ENCODE results near the gene PMEPA1. TPM values are rescaled to one million over a fixed set of nuclear protein-coding genes. Genes with fewer than 3 reads are reported as not detected.

Gene PMEPA1
- total and polyA plus RNA-seq, 10 of the 15 experiments (the other 5 are each of a cell fraction or from before 2014, with no cell fraction given): 0.02 to 0.10 (median 0.04) TPM; not detected in 3

DNA sequence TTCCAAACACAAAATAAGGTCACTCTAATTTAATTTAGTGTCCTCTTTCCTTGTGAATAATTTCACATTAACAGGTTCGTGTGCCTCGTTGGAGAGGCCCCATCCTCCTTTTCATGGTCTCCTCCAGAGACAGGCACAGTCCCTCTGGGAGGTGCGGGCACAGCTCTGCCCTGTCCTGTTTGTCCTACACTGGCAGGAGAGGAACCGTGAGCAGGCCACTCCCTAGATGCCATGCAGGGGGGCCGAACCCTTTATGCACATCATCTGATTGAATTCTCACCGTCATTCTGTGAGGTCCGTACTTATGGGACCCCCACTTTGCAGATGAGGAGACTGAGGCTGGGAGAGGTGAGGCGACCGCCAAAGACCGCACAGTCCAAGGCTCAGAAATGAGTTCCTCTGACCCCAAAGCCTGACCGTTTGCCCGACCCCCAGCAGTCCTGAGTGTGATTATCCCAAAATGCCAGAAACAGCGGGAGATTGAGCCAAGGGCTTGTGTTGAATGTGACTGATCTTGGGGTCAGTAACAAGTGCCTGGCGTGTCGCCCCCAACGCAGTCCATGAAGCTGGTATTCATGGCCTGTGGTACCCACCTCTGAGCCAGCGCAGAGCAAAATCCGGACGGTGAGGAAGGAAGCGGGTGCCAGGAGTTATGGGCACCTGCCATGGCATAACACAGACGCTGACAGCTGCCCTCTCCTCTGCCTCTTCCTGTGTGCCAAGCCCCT is 43.5 kb downstream of the PMEPA1 start:
- H3K27me3 ChIP-seq (replicated peaks in 1 of 2; ENCODE audit: control insufficient read depth in 2 of 2, insufficient read depth in 2 of 2, low read length in 1 of 2): peaks cover 0 to 1% of the 10 kb centered on the region in 2 experiments; a peak in 1 of 4 replicates
- ChIA-PET SMC1A (ENCODE audit: uncharacterized antibody, unreplicated experiment) (no interaction called here), CTCF (no interaction called here), RAD21 (ENCODE audit: unreplicated experiment) (no interaction called here), POLR2A (no interaction called here)
- no peaks in the 10 kb centered on the region for H3K4me1 ChIP-seq (ENCODE audit: control insufficient read depth, insufficient read depth, low read length)
- no peak for ATAC-seq
- BruUV-seq (replicated peaks): no TSS peak
- H3K4me2 ChIP-seq (ENCODE audit: control insufficient read depth, insufficient read depth): no peak overlapping the region
- H3K9ac ChIP-seq (ENCODE audit: control insufficient read depth, insufficient read depth, low read length): no peak overlapping the region
- DNase-seq (ENCODE audit: low read depth, low spot score): no peak
- in situ Hi-C loops (cut with MboI): no loop called here
- intact Hi-C loops (cut with micrococcal nuclease; ENCODE audit: unreplicated experiment): no loop called here
- H3K79me2 ChIP-seq (ENCODE audit: control insufficient read depth, insufficient read depth, low read length): no peaks in the 10 kb centered on the region
- no peak for FAIRE-seq
- H3K4me3 ChIP-seq: no peak overlapping the region
- H3K9me3 ChIP-seq (replicated peaks; ENCODE audit: control insufficient read depth, insufficient read depth, low read length): no peaks in the 10 kb centered on the region
- no peak overlapping the region for H3K27ac ChIP-seq (ENCODE audit: control insufficient read depth, insufficient read depth)
- H4K20me1 ChIP-seq (ENCODE audit: control insufficient read depth, insufficient read depth): no peaks in the 10 kb centered on the region
- no peak for TF ChIP-seq CEBPB (IDR thresholded peaks at IDR 0.05; ENCODE audit: borderline replicate concordance in 1 of 2, low read depth in 2 of 2, low read length in 2 of 2)
- WGBS (ENCODE audit: insufficient coverage, insufficient replicate concordance, low lambda C conversion rate, missing lambda C conversion rate): 64% methylated on average over 21 of the region's 21 CpGs
- no peak overlapping the region for H2AFZ ChIP-seq (ENCODE audit: control insufficient read depth, low read depth, low read length)
- H3K36me3 ChIP-seq (ENCODE audit: control insufficient read depth in 2 of 2, insufficient read depth in 2 of 2, low read length in 1 of 2): no peaks in the 10 kb centered on the region

DNA sequence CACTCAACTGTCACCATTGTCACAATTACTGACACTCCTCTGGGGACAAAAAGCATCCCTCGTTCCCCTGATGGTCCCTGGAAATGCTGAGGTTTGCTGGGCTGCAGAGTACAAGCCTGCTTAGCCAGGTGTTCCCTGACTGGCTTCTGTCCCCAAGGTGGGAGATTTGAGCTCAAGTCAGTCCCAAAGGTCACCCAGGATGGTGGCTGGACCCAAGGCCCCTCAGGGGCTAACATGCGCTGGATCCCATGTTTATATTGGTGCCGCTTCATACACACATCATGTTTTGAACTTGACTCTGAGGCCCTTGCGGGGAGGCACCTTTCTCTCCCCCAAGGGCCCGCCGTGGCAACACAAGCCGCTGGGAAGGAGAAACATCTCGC is 44.2 kb downstream of the PMEPA1 start:
- H3K79me2 ChIP-seq (ENCODE audit: control insufficient read depth, insufficient read depth, low read length): no peaks in the 10 kb centered on the region
- in situ Hi-C loops (cut with MboI): no loop called here
- H3K4me2 ChIP-seq (ENCODE audit: control insufficient read depth, insufficient read depth): no peak overlapping the region
- H2AFZ ChIP-seq (ENCODE audit: control insufficient read depth, low read depth, low read length): no peak overlapping the region
- no peak for ATAC-seq
- RAD21 ChIA-PET (ENCODE audit: unreplicated experiment): no interaction called here
- no peaks in the 10 kb centered on the region for H4K20me1 ChIP-seq (ENCODE audit: control insufficient read depth, insufficient read depth)
- no peak overlapping the region for H3K27ac ChIP-seq (ENCODE audit: control insufficient read depth, insufficient read depth)
- H3K36me3 ChIP-seq (ENCODE audit: control insufficient read depth in 2 of 2, insufficient read depth in 2 of 2, low read length in 1 of 2): no peaks in the 10 kb centered on the region
- SMC1A ChIA-PET (ENCODE audit: uncharacterized antibody, unreplicated experiment): no interaction called here
- no peak overlapping the region for H3K9ac ChIP-seq (ENCODE audit: control insufficient read depth, insufficient read depth, low read length)
- POLR2A ChIA-PET: no interaction called here
- H3K9me3 ChIP-seq (replicated peaks; ENCODE audit: control insufficient read depth, insufficient read depth, low read length): no peaks in the 10 kb centered on the region
- no peak for DNase-seq (ENCODE audit: low read depth, low spot score)
- 61% methylated on average over 8 of the region's 8 CpGs for WGBS (ENCODE audit: insufficient coverage, insufficient replicate concordance, low lambda C conversion rate, missing lambda C conversion rate)
- TF ChIP-seq FOXM1 (IDR thresholded peaks at IDR 0.05; ENCODE audit: low read depth, low read length): no peak
- BruUV-seq (replicated peaks): no TSS peak
- no peak overlapping the region for H3K4me3 ChIP-seq
- H3K4me1 ChIP-seq (ENCODE audit: control insufficient read depth, insufficient read depth, low read length): no peaks in the 10 kb centered on the region
- intact Hi-C loops (cut with micrococcal nuclease; ENCODE audit: unreplicated experiment): no loop called here
- FAIRE-seq: no peak
- CTCF ChIA-PET: interaction anchor here (0.6 kb wide), 1 partner anchor 53 kb away, joined by 3 read pairs; no protein-coding TSS in a partner anchor
- H3K27me3 ChIP-seq (replicated peaks in 1 of 2; ENCODE audit: control insufficient read depth in 2 of 2, insufficient read depth in 2 of 2, low read length in 1 of 2): peaks cover 0 to 1% of the 10 kb centered on the region in 2 experiments; a peak in 1 of 4 replicates
